HG03025 (cell line): ENCODE results near the gene LIPA.

ENCODE experiments used
- ATAC-seq: cut with Tn5 transposase; IDR thresholded peaks from one replicate; pipeline ENCODE4 v1.9.1; 2021; ENCODE audit warnings: mild to moderate bottlenecking, moderate library complexity; ENCODE audit not compliant: unreplicated experiment, low FRiP score

LIPA gene

GRCh38 chr10:89241486-89242344 is 9.9 kb downstream of the LIPA start:
- no peak for ATAC-seq

- ATAC-seq = no peak
Observed at GRCh38 chr10:89241026-89241425, 10.5 kb downstream of the LIPA start.

GRCh38 chr10:89240519-89240918 is 11.1 kb downstream of the LIPA start:
- ATAC-seq = no peak

GRCh38 chr10:89238956-89239644 is 12.5 kb downstream of the LIPA start:
- no peak for ATAC-seq

- ATAC-seq = no peak
Observed at GRCh38 chr10:89237849-89238248, 13.7 kb downstream of the LIPA start.

- ATAC-seq = no peak
Observed at GRCh38 chr10:89236226-89236797, 15.3 kb downstream of the LIPA start.

GRCh38 chr10:89235073-89235798 is 16.3 kb downstream of the LIPA start:
- ATAC-seq = no peak

GRCh38 chr10:89233033-89233432 is 18.5 kb downstream of the LIPA start:
- no peak for ATAC-seq

GRCh38 chr10:89228962-89229361 is 22.6 kb downstream of the LIPA start:
- ATAC-seq = no peak

GRCh38 chr10:89228146-89228545 is 23.4 kb downstream of the LIPA start:
- ATAC-seq = no peak

GRCh38 chr10:89226891-89227290 is 24.7 kb downstream of the LIPA start:
- ATAC-seq = no peak

GRCh38 chr10:89224739-89225443 is 26.7 kb downstream of the LIPA start:
- ATAC-seq = no peak

GRCh38 chr10:89221919-89222318 is 29.7 kb downstream of the LIPA start:
- ATAC-seq = no peak

- ATAC-seq = no peak
Observed at GRCh38 chr10:89219513-89220218, 31.9 kb downstream of the LIPA start.

GRCh38 chr10:89217057-89217990 is 34.3 kb downstream of the LIPA start:
- ATAC-seq = no peak

GRCh38 chr10:89216056-89216455 is 35.5 kb downstream of the LIPA start:
- no peak for ATAC-seq

- ATAC-seq = no peak
Observed at GRCh38 chr10:89215511-89215910, 36.1 kb downstream of the LIPA start.

GRCh38 chr10:89214566-89215165 is 36.9 kb downstream of the LIPA start:
- no peak for ATAC-seq
